ENCODE results near the gene ELMO1.

DNA sequence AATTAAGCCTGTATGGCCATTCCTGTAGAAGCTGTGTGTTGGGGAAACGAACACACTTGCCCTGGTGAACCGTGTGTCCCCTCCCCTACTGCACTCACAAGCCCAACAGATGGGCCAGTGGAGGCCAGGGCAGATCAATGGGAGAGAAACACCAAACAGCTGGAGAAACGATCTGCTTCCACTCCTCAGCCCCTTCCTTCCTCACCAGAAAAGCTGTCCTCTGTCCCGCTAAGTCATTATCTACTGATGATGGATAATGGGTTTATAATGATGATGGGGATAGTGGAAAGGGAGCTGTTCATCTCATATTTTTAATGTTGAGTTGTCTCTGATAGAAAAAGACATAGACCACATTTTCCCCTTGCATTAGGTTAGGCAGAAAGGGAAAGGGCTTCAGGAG lies 99.7 kb downstream of the ELMO1 start:
- TF ChIP-seq, protein P1, sequence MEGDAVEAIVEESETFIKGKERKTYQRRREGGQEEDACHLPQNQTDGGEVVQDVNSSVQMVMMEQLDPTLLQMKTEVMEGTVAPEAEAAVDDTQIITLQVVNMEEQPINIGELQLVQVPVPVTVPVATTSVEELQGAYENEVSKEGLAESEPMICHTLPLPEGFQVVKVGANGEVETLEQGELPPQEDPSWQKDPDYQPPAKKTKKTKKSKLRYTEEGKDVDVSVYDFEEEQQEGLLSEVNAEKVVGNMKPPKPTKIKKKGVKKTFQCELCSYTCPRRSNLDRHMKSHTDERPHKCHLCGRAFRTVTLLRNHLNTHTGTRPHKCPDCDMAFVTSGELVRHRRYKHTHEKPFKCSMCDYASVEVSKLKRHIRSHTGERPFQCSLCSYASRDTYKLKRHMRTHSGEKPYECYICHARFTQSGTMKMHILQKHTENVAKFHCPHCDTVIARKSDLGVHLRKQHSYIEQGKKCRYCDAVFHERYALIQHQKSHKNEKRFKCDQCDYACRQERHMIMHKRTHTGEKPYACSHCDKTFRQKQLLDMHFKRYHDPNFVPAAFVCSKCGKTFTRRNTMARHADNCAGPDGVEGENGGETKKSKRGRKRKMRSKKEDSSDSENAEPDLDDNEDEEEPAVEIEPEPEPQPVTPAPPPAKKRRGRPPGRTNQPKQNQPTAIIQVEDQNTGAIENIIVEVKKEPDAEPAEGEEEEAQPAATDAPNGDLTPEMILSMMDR (IDR thresholded peaks at IDR 0.05 in 2 of 3, conservative IDR thresholded peaks at IDR 0.05 in 1 of 3; ENCODE audit: borderline replicate concordance in 1 of 3, insufficient read depth in 1 of 3, low read depth in 2 of 3, low read length in 2 of 3) = no peak
- TF ChIP-seq EZH2phosphoT487 (IDR thresholded peaks at IDR 0.05; ENCODE audit: borderline replicate concordance) = no peak
- no peak for TF ChIP-seq SRF (IDR thresholded peaks at IDR 0.05; ENCODE audit: low read depth)
- TF ChIP-seq POLR2A (IDR thresholded peaks at IDR 0.05; ENCODE audit: borderline replicate concordance, extremely low read depth, insufficient read depth, insufficient read length) = no peak
- no peak for TF ChIP-seq EZH2 (IDR thresholded peaks at IDR 0.05)
